GM21576 (cell line): ENCODE measurements around the gene LBH.
A peak's percentile ranks its signal among the peaks of the same experiment; 100 is the strongest.

Experiments used
- ATAC-seq: cut with Tn5 transposase; IDR thresholded peaks from one replicate; pipeline ENCODE4 v1.9.1; 2021; ENCODE audit warnings: mild to moderate bottlenecking, moderate library complexity; ENCODE audit not compliant: unreplicated experiment

Gene LBH

GRCh38 chr2:30231212-30231995 lies at the start of gene LBH:
Gene LBH, plus strand, starts transcription at chr2:30231534. Its CDS starts 205 bp downstream, at chr2:30231739.
- peak; percentile 48 for ATAC-seq

GRCh38 chr2:30184035-30184434 lies 47.3 kb upstream of the LBH start:
- no peak for ATAC-seq

GRCh38 chr2:30185178-30185577 lies 46.2 kb upstream of the LBH start:
- ATAC-seq: no peak

GRCh38 chr2:30188292-30188691 lies 43.0 kb upstream of the LBH start:
- no peak for ATAC-seq

- no peak for ATAC-seq
Measured at GRCh38 chr2:30190637-30191036, 40.7 kb upstream of the LBH start.

- ATAC-seq: no peak
Measured at GRCh38 chr2:30191107-30191506, 40.2 kb upstream of the LBH start.

GRCh38 chr2:30191819-30192271 lies 39.5 kb upstream of the LBH start:
- ATAC-seq: no peak

GRCh38 chr2:30192314-30192713 lies 39.0 kb upstream of the LBH start:
- ATAC-seq: no peak

GRCh38 chr2:30193104-30193681 lies 38.1 kb upstream of the LBH start:
- no peak for ATAC-seq

- no peak for ATAC-seq
Measured at GRCh38 chr2:30194421-30194820, 36.9 kb upstream of the LBH start.

GRCh38 chr2:30195016-30195415 lies 36.3 kb upstream of the LBH start:
- ATAC-seq: no peak

- no peak for ATAC-seq
Measured at GRCh38 chr2:30197570-30198192, 33.7 kb upstream of the LBH start.

GRCh38 chr2:30201990-30202389 lies 29.3 kb upstream of the LBH start:
- no peak for ATAC-seq

GRCh38 chr2:30203156-30203555 lies 28.2 kb upstream of the LBH start:
- no peak for ATAC-seq

GRCh38 chr2:30204281-30204680 lies 27.1 kb upstream of the LBH start:
- ATAC-seq: no peak

GRCh38 chr2:30205456-30205855 lies 25.9 kb upstream of the LBH start:
- no peak for ATAC-seq

- ATAC-seq: no peak
Measured at GRCh38 chr2:30206461-30207430, 24.6 kb upstream of the LBH start.

GRCh38 chr2:30208453-30208852 lies 22.9 kb upstream of the LBH start:
- ATAC-seq: no peak

GRCh38 chr2:30209227-30209626 lies 22.1 kb upstream of the LBH start:
- ATAC-seq: no peak

- no peak for ATAC-seq
Measured at GRCh38 chr2:30213326-30213725, 18.0 kb upstream of the LBH start.

- ATAC-seq: no peak
Measured at GRCh38 chr2:30213907-30214463, 17.3 kb upstream of the LBH start.
